HG03175 (cell line): Measurements from ENCODE around the gene C15orf62.

Experiments
- ATAC-seq: cut with Tn5 transposase; IDR thresholded peaks from one replicate; pipeline ENCODE4 v1.9.1; 2021; ENCODE audit warnings: mild to moderate bottlenecking, moderate library complexity; ENCODE audit not compliant: unreplicated experiment

The C15orf62 gene

GRCh38 chr15:40808861-40809450 is 39.2 kb downstream of the C15orf62 start:
- ATAC-seq = no peak

- no peak for ATAC-seq
Measured at GRCh38 chr15:40812721-40813425, 43.1 kb downstream of the C15orf62 start.

GRCh38 chr15:40815042-40815698 is 45.4 kb downstream of the C15orf62 start:
- ATAC-seq = no peak

GRCh38 chr15:40819048-40819447 is 49.3 kb downstream of the C15orf62 start:
- ATAC-seq = no peak

- no peak for ATAC-seq
Measured at GRCh38 chr15:40821195-40821594, 51.4 kb downstream of the C15orf62 start.
